ENCODE measurements around the gene HAGH.

Gene HAGH

DNA sequence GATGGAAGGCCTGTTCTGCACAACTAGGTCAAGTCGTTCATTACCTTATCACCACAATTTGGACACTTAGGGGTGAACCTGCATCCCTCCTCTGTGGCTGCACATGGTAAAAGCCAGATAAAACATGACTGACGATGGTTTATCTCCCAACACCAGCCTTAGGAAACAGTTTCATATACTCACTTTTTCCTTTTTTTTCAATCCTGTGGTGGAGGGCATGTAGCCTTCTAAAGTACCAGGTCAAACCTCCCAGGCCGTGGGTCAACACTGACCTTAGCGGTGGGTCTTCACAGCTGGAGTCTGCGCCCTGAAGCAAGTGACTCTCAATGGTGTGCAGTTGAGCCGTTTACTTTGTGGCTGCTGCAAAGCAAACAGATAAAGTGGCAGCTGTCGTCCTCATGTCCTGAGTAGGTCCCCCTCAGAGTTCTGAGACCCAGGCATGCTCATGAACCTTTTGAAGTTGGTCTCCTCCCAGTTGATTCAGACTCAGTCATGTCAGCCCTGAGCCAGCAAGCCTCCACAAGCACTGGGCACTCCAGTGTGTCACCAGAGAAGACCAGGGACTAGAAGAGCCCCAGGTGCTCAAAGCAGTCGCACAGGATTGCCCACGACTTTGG is 6.3 kb upstream of the HAGH start:
- TF ChIP-seq, protein P1, sequence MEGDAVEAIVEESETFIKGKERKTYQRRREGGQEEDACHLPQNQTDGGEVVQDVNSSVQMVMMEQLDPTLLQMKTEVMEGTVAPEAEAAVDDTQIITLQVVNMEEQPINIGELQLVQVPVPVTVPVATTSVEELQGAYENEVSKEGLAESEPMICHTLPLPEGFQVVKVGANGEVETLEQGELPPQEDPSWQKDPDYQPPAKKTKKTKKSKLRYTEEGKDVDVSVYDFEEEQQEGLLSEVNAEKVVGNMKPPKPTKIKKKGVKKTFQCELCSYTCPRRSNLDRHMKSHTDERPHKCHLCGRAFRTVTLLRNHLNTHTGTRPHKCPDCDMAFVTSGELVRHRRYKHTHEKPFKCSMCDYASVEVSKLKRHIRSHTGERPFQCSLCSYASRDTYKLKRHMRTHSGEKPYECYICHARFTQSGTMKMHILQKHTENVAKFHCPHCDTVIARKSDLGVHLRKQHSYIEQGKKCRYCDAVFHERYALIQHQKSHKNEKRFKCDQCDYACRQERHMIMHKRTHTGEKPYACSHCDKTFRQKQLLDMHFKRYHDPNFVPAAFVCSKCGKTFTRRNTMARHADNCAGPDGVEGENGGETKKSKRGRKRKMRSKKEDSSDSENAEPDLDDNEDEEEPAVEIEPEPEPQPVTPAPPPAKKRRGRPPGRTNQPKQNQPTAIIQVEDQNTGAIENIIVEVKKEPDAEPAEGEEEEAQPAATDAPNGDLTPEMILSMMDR (IDR thresholded peaks at IDR 0.05; ENCODE audit: low read depth, low read length, missing control alignments): no peak
- DNase-seq (ENCODE audit: low read depth): no peak
- in situ Hi-C loops (cut with HindIII; ENCODE audit: low sequenced_read_pairs): no loop called here
- no peak overlapping the region for H3K4me3 ChIP-seq (ENCODE audit: low read depth, low read length)

DNA sequence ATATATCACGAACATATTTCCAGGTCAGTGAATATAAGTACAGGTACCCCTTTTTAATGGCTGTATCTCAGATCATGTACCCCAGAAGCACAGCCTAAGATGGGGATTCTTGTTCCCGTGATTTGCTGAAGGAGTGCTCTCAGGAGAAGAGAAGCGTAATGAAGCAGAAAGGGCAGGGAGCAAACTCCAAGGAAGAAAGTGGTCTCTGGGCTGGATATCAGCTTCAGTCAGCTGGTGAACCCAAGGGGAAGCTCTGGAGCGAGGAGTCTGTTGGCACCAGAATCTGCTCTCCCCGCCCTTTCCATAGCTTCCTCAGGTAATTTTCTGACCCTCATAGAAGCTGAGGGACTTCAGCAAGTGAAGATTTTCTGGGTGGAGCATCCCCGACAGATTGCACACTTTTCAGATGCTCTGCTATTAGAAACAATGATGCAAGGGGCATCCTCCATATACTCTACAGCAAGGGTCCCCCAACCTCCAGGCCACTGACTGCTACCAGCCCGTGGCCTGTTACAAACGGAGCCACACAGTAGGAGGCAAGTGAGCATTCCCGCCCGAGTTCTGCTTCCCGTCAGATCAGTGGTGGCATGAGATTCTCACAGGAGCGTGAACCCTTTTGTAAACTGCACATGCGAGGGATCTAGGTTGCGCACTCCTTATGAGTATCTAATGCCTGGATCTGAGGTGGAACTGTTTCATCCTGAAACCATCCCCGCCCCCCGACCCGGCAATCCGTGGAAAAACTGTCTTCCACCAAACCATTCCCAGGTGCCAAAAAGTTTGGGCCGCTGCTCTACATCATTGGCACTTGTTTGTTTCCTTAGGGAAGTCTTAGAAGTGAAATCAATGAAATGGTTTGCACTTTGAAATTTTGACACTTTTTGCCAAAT is 4.8 kb upstream of the HAGH start:
- in situ Hi-C loops (cut with HindIII; ENCODE audit: low sequenced_read_pairs): no loop called here
- no peak for DNase-seq (ENCODE audit: low read depth)
- H3K4me3 ChIP-seq (ENCODE audit: low read depth, low read length): no peak overlapping the region
- TF ChIP-seq, protein P1 (IDR thresholded peaks at IDR 0.05; ENCODE audit: low read depth, low read length, missing control alignments): no peak

DNA sequence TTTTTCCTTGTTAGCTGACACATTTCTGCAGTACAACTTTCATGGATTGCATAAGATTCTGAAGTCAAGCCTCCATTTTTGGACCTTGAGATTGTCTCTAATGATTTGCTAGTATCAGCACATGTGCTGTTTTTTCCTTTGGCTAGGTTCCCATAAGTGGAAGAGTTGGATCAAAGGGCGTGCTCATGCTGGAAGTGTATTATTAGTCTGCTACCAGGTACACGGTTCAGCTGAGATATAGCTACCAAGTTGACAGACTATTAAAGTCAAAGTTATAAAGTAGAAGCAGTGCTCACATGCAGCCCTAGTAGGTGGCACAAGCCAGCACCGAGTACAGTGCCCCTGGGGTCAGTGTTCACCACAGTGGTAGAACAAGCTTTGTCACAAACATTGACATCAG is 3.6 kb upstream of the HAGH start:
- DNase-seq (ENCODE audit: low read depth): no peak
- in situ Hi-C loops (cut with HindIII; ENCODE audit: low sequenced_read_pairs): no loop called here
- TF ChIP-seq, protein P1 (IDR thresholded peaks at IDR 0.05; ENCODE audit: low read depth, low read length, missing control alignments): no peak
- H3K4me3 ChIP-seq (ENCODE audit: low read depth, low read length): no peak overlapping the region

DNA sequence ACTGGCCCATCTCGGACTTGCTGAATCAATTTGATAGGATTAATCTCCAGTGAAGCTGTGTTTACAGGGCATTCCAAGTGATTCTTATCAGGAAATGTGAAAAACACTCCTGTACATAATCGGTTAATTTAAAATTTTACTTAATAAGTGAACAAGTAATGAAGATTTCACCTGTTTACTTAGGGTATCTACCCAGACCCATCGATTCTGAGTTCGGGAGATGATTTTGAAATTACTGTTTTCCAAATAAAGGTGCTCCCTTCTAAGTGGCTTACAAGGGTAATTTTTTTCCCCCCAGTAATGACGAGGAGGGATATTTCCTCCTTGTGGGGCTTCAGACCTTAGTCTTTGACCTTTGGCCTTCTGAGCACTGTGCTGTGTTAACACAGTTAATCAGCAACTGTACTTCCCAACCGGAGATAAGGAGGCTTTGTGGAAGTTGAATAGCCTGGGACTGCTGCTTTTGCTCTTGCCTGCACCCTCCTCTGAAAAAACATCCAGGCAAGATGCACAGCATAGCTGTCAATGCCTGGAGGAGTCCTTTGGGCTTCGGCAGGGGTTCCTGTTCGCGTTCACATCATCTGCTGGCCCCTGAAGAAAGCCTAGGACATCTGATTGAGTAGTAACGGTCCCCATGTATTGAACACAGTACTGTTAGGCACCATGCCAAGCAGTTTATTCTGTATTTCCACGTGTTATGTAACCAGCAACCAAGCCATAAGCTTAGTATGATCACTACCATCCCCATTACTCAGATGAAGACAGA is 2.2 kb upstream of the HAGH start:
- peak overlapping the region; percentile 99 for H3K4me3 ChIP-seq (ENCODE audit: low read depth, low read length)
- no peak for DNase-seq (ENCODE audit: low read depth)
- TF ChIP-seq, protein P1 (IDR thresholded peaks at IDR 0.05; ENCODE audit: low read depth, low read length, missing control alignments): no peak

DNA sequence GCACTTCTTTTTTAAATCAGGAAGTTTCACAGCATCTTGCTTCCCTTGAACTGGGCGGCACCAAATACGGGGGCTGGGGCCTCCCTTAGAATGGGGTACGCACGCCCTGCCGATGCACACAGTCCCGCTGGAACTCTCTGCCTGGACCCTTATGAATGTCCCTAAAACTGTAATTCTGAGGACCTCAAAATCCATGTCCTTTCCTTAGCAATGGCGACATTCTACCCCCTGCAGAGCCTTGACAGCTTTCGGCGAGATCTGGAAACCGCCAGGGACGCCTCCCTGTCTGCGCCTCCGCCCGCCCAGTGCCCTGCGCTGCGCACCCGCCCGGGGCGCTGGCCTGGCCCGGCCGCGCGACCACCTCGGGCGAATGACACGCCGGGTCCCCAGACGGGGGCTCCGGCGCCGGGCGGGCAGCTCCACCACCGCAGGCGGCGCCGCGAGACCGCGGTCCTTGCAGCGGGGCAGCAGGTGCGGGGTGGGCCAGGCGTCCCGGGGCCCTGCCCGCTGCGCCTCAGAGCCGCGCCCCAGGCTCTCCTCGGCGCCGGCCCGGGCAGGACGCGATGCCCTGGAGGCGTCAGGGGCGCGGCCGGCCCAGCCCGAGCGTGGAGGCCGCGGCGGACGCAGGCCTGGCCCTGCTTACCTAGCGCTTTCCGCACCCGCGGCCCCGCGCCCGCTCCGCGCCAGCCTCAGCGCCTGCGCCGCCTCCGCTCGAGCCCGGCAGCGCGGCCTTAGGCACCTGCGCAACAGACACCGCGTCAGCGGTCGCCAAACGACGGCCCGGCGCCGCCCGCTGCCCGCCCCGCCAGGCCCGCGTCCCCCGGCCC is 548 bp downstream of the HAGH start:
- TF ChIP-seq, protein P1 (IDR thresholded peaks at IDR 0.05; ENCODE audit: low read depth, low read length, missing control alignments): no peak
- DNase-seq (ENCODE audit: low read depth): no peak

More for the DNA sequence above, 2.2 kb upstream of the HAGH start:
- in situ Hi-C loops (cut with HindIII; ENCODE audit: low sequenced_read_pairs): no loop called here

More for the DNA sequence above, 548 bp downstream of the HAGH start:
- in situ Hi-C loops (cut with HindIII; ENCODE audit: low sequenced_read_pairs): no loop called here
- peak overlapping the region; percentile 99 for H3K4me3 ChIP-seq (ENCODE audit: low read depth, low read length)
